ENCODE results near the gene RNASE12.
"Not testable (repeated sequence)": the region's sequence is repeated elsewhere in the genome, so short reads cannot be mapped to it uniquely, and the experiment has no call there.

Gene RNASE12

GRCh38 chr14:20578784-20579502 is 12.2 kb downstream of the RNASE12 start:
- DNase-seq = no peak

GRCh38 chr14:20578325-20578724 is 12.9 kb downstream of the RNASE12 start:
- DNase-seq = no peak

GRCh38 chr14:20572382-20572990 is 18.7 kb downstream of the RNASE12 start:
- not testable (repeated sequence) for DNase-seq

GRCh38 chr14:20570720-20571119 is 20.5 kb downstream of the RNASE12 start:
- DNase-seq = not testable (repeated sequence)

- DNase-seq = not testable (repeated sequence)
These were observed 21.3 kb downstream of the RNASE12 start for GRCh38 chr14:20569865-20570264.

- no peak for DNase-seq
These were observed 22.1 kb downstream of the RNASE12 start for GRCh38 chr14:20569066-20569465.

GRCh38 chr14:20568393-20568792 is 22.8 kb downstream of the RNASE12 start:
- DNase-seq = no peak

GRCh38 chr14:20567199-20567598 is 24.0 kb downstream of the RNASE12 start:
- DNase-seq = not testable (repeated sequence)

- no peak for DNase-seq
These were observed 26.6 kb downstream of the RNASE12 start for GRCh38 chr14:20564501-20564997.

- DNase-seq = no peak
These were observed 27.2 kb downstream of the RNASE12 start for GRCh38 chr14:20563971-20564370.

GRCh38 chr14:20560961-20561360 is 30.2 kb downstream of the RNASE12 start, which contains the start of gene RNASE9:
TSS of gene RNASE9 (minus strand) at chr14:20561047.
- no peak for DNase-seq

- DNase-seq = no peak
These were observed 31.7 kb downstream of the RNASE12 start for GRCh38 chr14:20559461-20559904.

- DNase-seq = no peak
These were observed 34.0 kb downstream of the RNASE12 start for GRCh38 chr14:20557212-20557542.

- no peak for DNase-seq
These were observed 34.5 kb downstream of the RNASE12 start for GRCh38 chr14:20556500-20557211.

GRCh38 chr14:20555845-20556244 is 35.3 kb downstream of the RNASE12 start:
- DNase-seq = no peak

GRCh38 chr14:20553024-20553423 is 38.2 kb downstream of the RNASE12 start:
- no peak for DNase-seq

- no peak for DNase-seq
These were observed 39.6 kb downstream of the RNASE12 start for GRCh38 chr14:20551606-20552005.

- DNase-seq = no peak
These were observed 40.2 kb downstream of the RNASE12 start for GRCh38 chr14:20550926-20551325.

- no peak for DNase-seq
These were observed 42.6 kb downstream of the RNASE12 start for GRCh38 chr14:20548414-20549158.

GRCh38 chr14:20546877-20547276 is 44.3 kb downstream of the RNASE12 start:
- no peak for DNase-seq

Data from T-helper 1 cell (primary cell).